ENCODE measurements around the gene ME3. TPM values are rescaled to one million over a fixed set of nuclear protein-coding genes. Genes with fewer than 3 reads are reported as not detected.

The ME3 gene
- total RNA-seq, 2 donors from 2014 or later, result 62.4 to 62.5 TPM

DNA sequence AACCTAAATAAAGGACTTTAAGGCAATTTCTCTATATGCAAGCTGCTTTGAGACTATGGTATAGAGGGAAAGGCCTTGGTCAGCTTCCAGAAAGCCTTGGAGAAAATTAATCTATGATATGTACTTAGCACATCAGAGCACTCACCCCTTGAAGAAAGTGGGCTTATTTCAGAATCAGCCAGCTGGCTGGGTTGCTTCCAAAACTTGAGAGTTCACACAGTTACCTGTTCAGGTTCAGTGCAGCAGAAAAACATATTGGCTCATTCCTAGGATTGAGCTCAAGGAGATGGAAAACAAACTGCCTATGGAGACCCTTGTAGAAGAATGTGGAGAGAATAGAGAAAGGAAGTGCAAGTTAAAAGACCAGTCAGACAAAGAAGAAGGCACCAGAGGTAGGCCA is 275.1 kb downstream of the ME3 start:
- Histone ChIP-seq H3K27ac (no peak overlapping the region), H3K4me3 (no peak overlapping the region), H3K9me3 (no peaks in the 10 kb centered on the region), H3K36me3 (no peaks in the 10 kb centered on the region), H3K4me1 (ENCODE audit: control insufficient read depth in 1 of 2, low read depth in 2 of 2) (peaks cover 3 to 13% of the 10 kb centered on the region in 2 donors), H3K27me3 (replicated peaks; ENCODE audit: insufficient read depth) (no peaks in the 10 kb centered on the region)
- TF ChIP-seq, protein P1, sequence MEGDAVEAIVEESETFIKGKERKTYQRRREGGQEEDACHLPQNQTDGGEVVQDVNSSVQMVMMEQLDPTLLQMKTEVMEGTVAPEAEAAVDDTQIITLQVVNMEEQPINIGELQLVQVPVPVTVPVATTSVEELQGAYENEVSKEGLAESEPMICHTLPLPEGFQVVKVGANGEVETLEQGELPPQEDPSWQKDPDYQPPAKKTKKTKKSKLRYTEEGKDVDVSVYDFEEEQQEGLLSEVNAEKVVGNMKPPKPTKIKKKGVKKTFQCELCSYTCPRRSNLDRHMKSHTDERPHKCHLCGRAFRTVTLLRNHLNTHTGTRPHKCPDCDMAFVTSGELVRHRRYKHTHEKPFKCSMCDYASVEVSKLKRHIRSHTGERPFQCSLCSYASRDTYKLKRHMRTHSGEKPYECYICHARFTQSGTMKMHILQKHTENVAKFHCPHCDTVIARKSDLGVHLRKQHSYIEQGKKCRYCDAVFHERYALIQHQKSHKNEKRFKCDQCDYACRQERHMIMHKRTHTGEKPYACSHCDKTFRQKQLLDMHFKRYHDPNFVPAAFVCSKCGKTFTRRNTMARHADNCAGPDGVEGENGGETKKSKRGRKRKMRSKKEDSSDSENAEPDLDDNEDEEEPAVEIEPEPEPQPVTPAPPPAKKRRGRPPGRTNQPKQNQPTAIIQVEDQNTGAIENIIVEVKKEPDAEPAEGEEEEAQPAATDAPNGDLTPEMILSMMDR (IDR thresholded peaks at IDR 0.05), result no peak
- DNase-seq (ENCODE audit: low spot score) (no peak), ATAC-seq (ENCODE audit: insufficient number of reproducible peaks, low FRiP score, low read depth) (no peak)

DNA sequence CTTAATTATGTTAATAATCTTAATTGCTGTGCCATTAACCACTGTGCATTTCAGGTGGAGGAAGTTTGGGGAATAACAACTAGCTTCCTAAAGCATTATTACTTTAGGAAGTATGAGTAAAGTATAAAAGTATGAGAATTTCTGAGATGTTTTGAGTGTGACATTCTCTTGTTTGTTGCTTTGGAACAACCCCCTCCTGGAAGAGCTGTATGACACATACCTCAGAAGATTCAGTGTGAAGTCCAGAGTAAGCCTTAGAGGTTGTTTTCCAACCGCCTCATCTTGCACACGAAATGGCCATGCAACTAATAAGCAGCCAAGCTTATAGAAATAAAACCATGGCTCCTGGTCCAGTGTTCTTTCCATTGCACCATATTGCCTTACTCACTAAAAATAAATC is 276.0 kb downstream of the ME3 start:
- H3K27me3 ChIP-seq (replicated peaks; ENCODE audit: insufficient read depth), result no peaks in the 10 kb centered on the region

DNA sequence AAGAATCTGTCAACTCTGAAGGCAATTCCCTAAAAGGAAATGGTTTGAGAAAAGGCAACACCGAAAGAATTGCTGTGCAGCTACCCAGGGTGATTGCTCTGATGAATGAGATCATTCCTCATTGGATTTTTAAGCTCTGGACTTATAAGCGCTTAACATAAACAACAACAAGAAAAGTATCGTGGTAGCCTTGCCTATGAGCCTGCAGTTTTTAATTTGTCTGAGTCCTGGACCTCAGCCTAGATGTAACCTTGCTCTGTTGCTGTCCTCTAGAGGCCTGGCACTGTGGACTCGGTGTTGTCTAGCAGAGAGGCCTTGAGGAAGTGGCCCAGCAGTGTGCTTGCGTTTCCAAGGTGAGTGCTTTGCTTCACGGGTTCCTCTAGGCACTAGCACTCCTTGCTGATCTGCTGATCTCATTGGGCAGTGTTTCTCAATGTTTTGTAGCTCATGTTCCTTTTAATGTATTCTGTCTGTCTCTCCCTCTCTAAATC is 277.3 kb downstream of the ME3 start:
- Histone ChIP-seq H3K4me3 (peak overlapping the region; percentile 17), H3K36me3 (no peaks in the 10 kb centered on the region), H3K9me3 (no peaks in the 10 kb centered on the region), H3K4me1 (ENCODE audit: control insufficient read depth in 1 of 2, low read depth in 2 of 2) (peaks cover 3 to 13% of the 10 kb centered on the region in 2 donors), H3K27ac (peak overlapping the region in 1 of 2 donors; percentile 45), H3K27me3 (replicated peaks; ENCODE audit: insufficient read depth) (no peaks in the 10 kb centered on the region)
- TF ChIP-seq, protein P1 (IDR thresholded peaks at IDR 0.05), result no peak
- DNase-seq (ENCODE audit: low spot score) (no peak), ATAC-seq (ENCODE audit: insufficient number of reproducible peaks, low FRiP score, low read depth) (no peak)

More for the DNA sequence above, 276.0 kb downstream of the ME3 start:
- peaks cover 3 to 13% of the 10 kb centered on the region in 2 donors for H3K4me1 ChIP-seq (ENCODE audit: control insufficient read depth in 1 of 2, low read depth in 2 of 2)
- H3K4me3 ChIP-seq, result no peak overlapping the region
- DNase-seq (ENCODE audit: low spot score), result no peak
- TF ChIP-seq, protein P1 (IDR thresholded peaks at IDR 0.05), result no peak
- peak; percentile 6 for ATAC-seq (ENCODE audit: insufficient number of reproducible peaks, low FRiP score, low read depth)
- H3K27ac ChIP-seq, result no peak overlapping the region
- no peaks in the 10 kb centered on the region for H3K9me3 ChIP-seq
- no peaks in the 10 kb centered on the region for H3K36me3 ChIP-seq

Other genes starting within 250 kb of the ME3 start
- gene PRSS23, start 127.9 kb upstream of the ME3 start, total RNA-seq, result 100 to 1,000 TPM in 1 of 2 donors, 10 to 100 TPM in 1; 90.3 to 253 TPM

Data from thoracic aorta (tissue), 2 donors.